Natural killer cell (primary cell): ENCODE results near the gene ZNF789. TPM values are rescaled to one million over a fixed set of nuclear protein-coding genes. Genes with fewer than 3 reads are reported as not detected.
A peak's percentile ranks its signal among the peaks of the same experiment; 100 is the strongest.

ENCODE experiments used
- ATAC-seq, 3 donors: fragments of 150-1000 bp in 2 of 3; fragments of 200-7000 bp in 1 of 3; cut with Tn5 transposase; 1 replicate in 1 of 3; 2 replicates in 2 of 3; pipeline ENCODE4 v1.10.0; 2021; ENCODE audit warnings: mild to moderate bottlenecking in 2 of 3, moderate library complexity in 2 of 3
- DNase-seq, 2 donors: peaks; one replicate each; pipeline versions ENCODE4 v3.0.0 to v3.0.0-alpha.2; 2013 to 2021; ENCODE audit warnings: mixed read lengths in 1 of 2
- H3K27ac ChIP-seq: one replicate; pipeline ENCODE4 v1.5.1; 2013; ENCODE audit warnings: mild to moderate bottlenecking, low read length
- H3K27me3 ChIP-seq: one replicate; pipeline ENCODE4 v1.6.1; 2013; ENCODE audit warnings: low read length; ENCODE audit not compliant: control insufficient read depth, insufficient read depth
- H3K36me3 ChIP-seq: one replicate; pipeline ENCODE4 v1.6.1; 2013; ENCODE audit warnings: low read length; ENCODE audit not compliant: control insufficient read depth, insufficient read depth
- H3K4me1 ChIP-seq: one replicate; pipeline ENCODE4 v1.6.1; 2013; ENCODE audit warnings: low read length; ENCODE audit not compliant: control insufficient read depth, insufficient read depth
- H3K4me3 ChIP-seq: one replicate; pipeline ENCODE4 v1.5.1; 2013; ENCODE audit warnings: low read length
- H3K9me3 ChIP-seq: one replicate; pipeline ENCODE4 v1.6.1; 2013; ENCODE audit warnings: low read length; ENCODE audit not compliant: control insufficient read depth, insufficient read depth
- H3K27ac Mint-ChIP-seq, 2 donors: one replicate each; pipeline ENCODE4 v1.8.0; 2022; ENCODE audit warnings: mild to moderate bottlenecking in 2 of 2, mixed read lengths in 2 of 2, moderate library complexity in 1 of 2
- H3K27me3 Mint-ChIP-seq, 2 donors: one replicate each; pipeline ENCODE4 v1.8.0; 2022; ENCODE audit warnings: low read depth in 2 of 2, mixed read lengths in 2 of 2
- H3K36me3 Mint-ChIP-seq: one replicate; pipeline ENCODE4 v1.8.0; 2022; ENCODE audit warnings: mixed read lengths
- H3K4me1 Mint-ChIP-seq, 2 donors: one replicate each; pipeline ENCODE4 v1.8.0; 2022; ENCODE audit warnings: mixed read lengths in 2 of 2
- H3K4me3 Mint-ChIP-seq: one replicate; pipeline ENCODE4 v1.8.0; 2022; ENCODE audit warnings: mild to moderate bottlenecking, moderate library complexity, mixed read lengths
- H3K9me3 Mint-ChIP-seq, 2 donors: one replicate each; pipeline ENCODE4 v1.8.0; 2022; ENCODE audit warnings: mixed read lengths in 2 of 2
- CTCF ChIP-seq: fragments of 200-600 bp; IDR thresholded peaks from one replicate; pipeline ENCODE4 v1.8.0; 2022; ENCODE audit warnings: antibody characterized with exemption
- WGBS: methylation state at CpG from one replicate; pipeline ENCODE4 v1.1.7; 2013; ENCODE audit warnings: missing lambda C conversion rate; ENCODE audit not compliant: insufficient coverage; 5-methylcytosine and 5-hydroxymethylcytosine counted together
- intact Hi-C: fragments of 100-400 bp; cut with micrococcal nuclease; formaldehyde crosslinking; loops from one replicate; pipeline ENCODE4 v1.14.2; 2022
- total RNA-seq, 4 donors: library from RNA; stranded (reverse); fragments of 120-200 nt in 1 of 4; gene quantifications; one replicate each; pipeline versions ENCODE4 v1.2.3 to v1.2.4, GENCODE V29; 2013 to 2022

ZNF789 gene
- total RNA-seq, 3 donors from 2014 or later (not counting 1 experiment from before 2014, with no cell fraction given): 16.7 to 18.6 (median 16.8) TPM

GRCh38 chr7:99457050-99457649 is 15.5 kb upstream of the ZNF789 start:
- Mint-ChIP-seq H3K9me3 (no peaks in the 10 kb centered on the region), H3K4me3 (no peak overlapping the region), H3K4me1 (peaks cover 18% of the 10 kb centered on the region in 2 donors), H3K27me3 (no peaks in the 10 kb centered on the region), H3K27ac (peak overlapping the region in 1 of 2 donors; percentile 58), H3K36me3 (no peaks in the 10 kb centered on the region)
- DNase-seq (no peak), ATAC-seq (no peak)
- intact Hi-C loops: loop anchor here (5.0 kb wide), 1 partner anchor 40 kb away; no protein-coding TSS in a partner anchor
- H3K9me3 ChIP-seq: no peaks in the 10 kb centered on the region
- no peak for TF ChIP-seq CTCF
- H3K36me3 ChIP-seq: peaks cover 42% of the 10 kb centered on the region
- no peak overlapping the region for H3K27ac ChIP-seq
- H3K4me3 ChIP-seq: no peak overlapping the region
- H3K27me3 ChIP-seq: no peaks in the 10 kb centered on the region
- 93% methylated on average over 6 of the region's 6 CpGs for WGBS
- no peaks in the 10 kb centered on the region for H3K4me1 ChIP-seq

GRCh38 chr7:99457650-99458493 is 14.8 kb upstream of the ZNF789 start:
- H3K36me3 ChIP-seq: peaks cover 41% of the 10 kb centered on the region
- Mint-ChIP-seq H3K4me1 (peaks cover 18 to 22% of the 10 kb centered on the region in 2 donors), H3K27me3 (no peaks in the 10 kb centered on the region), H3K27ac (peak overlapping the region in 1 of 2 donors; percentile 29), H3K36me3 (no peaks in the 10 kb centered on the region), H3K4me3 (no peak overlapping the region), H3K9me3 (no peaks in the 10 kb centered on the region)
- no peak overlapping the region for H3K4me3 ChIP-seq
- intact Hi-C loops: loop anchor here (5.0 kb wide), 1 partner anchor 41 kb away; no protein-coding TSS in a partner anchor
- DNase-seq (no peak), ATAC-seq (no peak)
- H3K9me3 ChIP-seq: no peaks in the 10 kb centered on the region
- H3K4me1 ChIP-seq: no peaks in the 10 kb centered on the region
- TF ChIP-seq CTCF: no peak
- 95% methylated on average over 23 of the region's 26 CpGs for WGBS
- no peaks in the 10 kb centered on the region for H3K27me3 ChIP-seq
- H3K27ac ChIP-seq: no peak overlapping the region

- H3K9me3 ChIP-seq: no peaks in the 10 kb centered on the region
- peaks cover 43% of the 10 kb centered on the region for H3K36me3 ChIP-seq
- no peak overlapping the region for H3K27ac ChIP-seq
- H3K27ac Mint-ChIP-seq: peak overlapping the region in 1 of 2 donors; percentile 29
- peak in 2 of 3 donors; percentile 47 to 70 for ATAC-seq
- H3K4me3 ChIP-seq: no peak overlapping the region
- peak in 1 of 2 donors; percentile 49 for DNase-seq
- H3K9me3 Mint-ChIP-seq: no peaks in the 10 kb centered on the region
- TF ChIP-seq CTCF: no peak
- WGBS: 92% methylated on average over 8 of the region's 8 CpGs
- intact Hi-C loops: loop anchor here (5.0 kb wide), 1 partner anchor 42 kb away; no protein-coding TSS in a partner anchor
- no peaks in the 10 kb centered on the region for H3K4me1 ChIP-seq
- no peaks in the 10 kb centered on the region for H3K27me3 ChIP-seq
- no peaks in the 10 kb centered on the region for H3K36me3 Mint-ChIP-seq
- H3K4me3 Mint-ChIP-seq: no peak overlapping the region
- no peaks in the 10 kb centered on the region for H3K27me3 Mint-ChIP-seq
- peaks cover 22 to 27% of the 10 kb centered on the region in 2 donors for H3K4me1 Mint-ChIP-seq
Observed at GRCh38 chr7:99459087-99459486, 13.6 kb upstream of the ZNF789 start.
